Measurements from ENCODE around the gene RANBP1.
"Not testable (repeated sequence)": the region's sequence is repeated elsewhere in the genome, so short reads cannot be mapped to it uniquely, and the experiment has no call there.

Gene RANBP1

GRCh38 chr22:20157430-20158183 is 41.7 kb downstream of the RANBP1 start:
- peaks cover 94% of the 10 kb centered on the region for H3K4me1 ChIP-seq
- no peaks in the 10 kb centered on the region for H3K27me3 ChIP-seq
- no peaks in the 10 kb centered on the region for H4K20me1 ChIP-seq
- peak overlapping the region; percentile 97 for H3K4me2 ChIP-seq
- peak overlapping the region; percentile 85 for H3K9ac ChIP-seq
- peak overlapping the region; percentile 67 for H3K4me3 ChIP-seq
- peak overlapping the region; percentile 98 for H3K27ac ChIP-seq
- no peaks in the 10 kb centered on the region for H3K9me3 ChIP-seq
- H3K36me3 ChIP-seq = no peaks in the 10 kb centered on the region
- no peak for TF ChIP-seq Cebpa-rat (IDR thresholded peaks at IDR 0.05)

- peaks cover 85% of the 10 kb centered on the region for H3K4me1 ChIP-seq
- H3K27ac ChIP-seq = peak overlapping the region; percentile 98
- H4K20me1 ChIP-seq = no peaks in the 10 kb centered on the region
- H3K9me3 ChIP-seq = no peaks in the 10 kb centered on the region
- TF ChIP-seq Cebpa-rat (IDR thresholded peaks at IDR 0.05) = no peak
- peak overlapping the region; percentile 85 for H3K9ac ChIP-seq
- peak overlapping the region; percentile 97 for H3K4me2 ChIP-seq
- H3K27me3 ChIP-seq = no peaks in the 10 kb centered on the region
- H3K4me3 ChIP-seq = peak overlapping the region; percentile 67
- H3K36me3 ChIP-seq = no peaks in the 10 kb centered on the region
Observed at GRCh38 chr22:20158391-20159036, 42.6 kb downstream of the RANBP1 start.

- peak overlapping the region; percentile 98 for H3K27ac ChIP-seq
- H4K20me1 ChIP-seq = no peaks in the 10 kb centered on the region
- H3K36me3 ChIP-seq = no peaks in the 10 kb centered on the region
- peaks cover 79% of the 10 kb centered on the region for H3K4me1 ChIP-seq
- no peaks in the 10 kb centered on the region for H3K9me3 ChIP-seq
- H3K9ac ChIP-seq = peak overlapping the region; percentile 85
- peak overlapping the region; percentile 97 for H3K4me2 ChIP-seq
- peak overlapping the region; percentile 67 for H3K4me3 ChIP-seq
- no peak for TF ChIP-seq Cebpa-rat (IDR thresholded peaks at IDR 0.05)
- no peaks in the 10 kb centered on the region for H3K27me3 ChIP-seq
Observed at GRCh38 chr22:20159076-20159475, 43.2 kb downstream of the RANBP1 start.

- peak overlapping the region; percentile 67 for H3K4me3 ChIP-seq
- peak overlapping the region; percentile 97 for H3K4me2 ChIP-seq
- H3K27me3 ChIP-seq, H4K20me1 ChIP-seq, H3K9me3 ChIP-seq, H3K36me3 ChIP-seq: not testable (repeated sequence)
- peak overlapping the region; percentile 98 for H3K27ac ChIP-seq
- peak overlapping the region; percentile 85 for H3K9ac ChIP-seq
- H3K4me1 ChIP-seq = peaks cover 75% of the 10 kb centered on the region
Observed at GRCh38 chr22:20159531-20159930, 43.6 kb downstream of the RANBP1 start.

- Histone ChIP-seq H3K4me1 (peaks cover 69% of the 10 kb centered on the region), H3K4me3 (peak overlapping the region; percentile 67), H3K27ac (peak overlapping the region; percentile 98), H3K9me3 (no peaks in the 10 kb centered on the region), H4K20me1 (no peaks in the 10 kb centered on the region), H3K36me3 (no peaks in the 10 kb centered on the region), H3K9ac (peak overlapping the region; percentile 85), H3K27me3 (no peaks in the 10 kb centered on the region), H3K4me2 (peak overlapping the region; percentile 97)
- TF ChIP-seq Cebpa-rat (IDR thresholded peaks at IDR 0.05) = no peak
Observed at GRCh38 chr22:20160041-20160440, 44.1 kb downstream of the RANBP1 start.

- TF ChIP-seq Cebpa-rat (IDR thresholded peaks at IDR 0.05) = no peak
- H3K4me3 ChIP-seq = no peak overlapping the region
- no peaks in the 10 kb centered on the region for H3K27me3 ChIP-seq
- H3K4me1 ChIP-seq = peaks cover 48% of the 10 kb centered on the region
- no peaks in the 10 kb centered on the region for H3K9me3 ChIP-seq
- no peak overlapping the region for H3K4me2 ChIP-seq
- no peaks in the 10 kb centered on the region for H3K36me3 ChIP-seq
- peak overlapping the region; percentile 51; the same call in 1 of the 2 replicates for H3K27ac ChIP-seq
- no peak overlapping the region for H3K9ac ChIP-seq
- H4K20me1 ChIP-seq = no peaks in the 10 kb centered on the region
Observed at GRCh38 chr22:20164863-20165262, 49.0 kb downstream of the RANBP1 start.

GRCh38 chr22:20165421-20165820 is 49.5 kb downstream of the RANBP1 start:
- no peak overlapping the region for H3K4me3 ChIP-seq
- H3K36me3 ChIP-seq = no peaks in the 10 kb centered on the region
- peaks cover 46% of the 10 kb centered on the region for H3K4me1 ChIP-seq
- no peaks in the 10 kb centered on the region for H4K20me1 ChIP-seq
- 0 out of 2 replicates have a peak overlapping the region, but pooled peaks have one; percentile 51 for H3K27ac ChIP-seq
- no peak for TF ChIP-seq Cebpa-rat (IDR thresholded peaks at IDR 0.05)
- no peak overlapping the region for H3K9ac ChIP-seq
- H3K27me3 ChIP-seq = no peaks in the 10 kb centered on the region
- H3K4me2 ChIP-seq = no peak overlapping the region
- H3K9me3 ChIP-seq = no peaks in the 10 kb centered on the region

- no peak overlapping the region for H3K4me3 ChIP-seq
- H3K4me1 ChIP-seq = peaks cover 45% of the 10 kb centered on the region
- H3K4me2 ChIP-seq = no peak overlapping the region
- H3K9me3 ChIP-seq = no peaks in the 10 kb centered on the region
- no peak overlapping the region for H3K9ac ChIP-seq
- no peaks in the 10 kb centered on the region for H3K27me3 ChIP-seq
- no peak for TF ChIP-seq Cebpa-rat (IDR thresholded peaks at IDR 0.05)
- no peaks in the 10 kb centered on the region for H3K36me3 ChIP-seq
- no peak overlapping the region for H3K27ac ChIP-seq
- H4K20me1 ChIP-seq = no peaks in the 10 kb centered on the region
Observed at GRCh38 chr22:20165913-20166312, 50.0 kb downstream of the RANBP1 start.

- TF ChIP-seq Cebpa-rat (IDR thresholded peaks at IDR 0.05) = no peak
- Histone ChIP-seq H4K20me1 (no peaks in the 10 kb centered on the region), H3K9ac (no peak overlapping the region), H3K27ac (0 out of 2 replicates have a peak overlapping the region, but pooled peaks have one; percentile 22), H3K36me3 (no peaks in the 10 kb centered on the region), H3K4me3 (no peak overlapping the region), H3K4me1 (peaks cover 37% of the 10 kb centered on the region), H3K9me3 (no peaks in the 10 kb centered on the region), H3K4me2 (no peak overlapping the region), H3K27me3 (no peaks in the 10 kb centered on the region)
Observed at GRCh38 chr22:20166703-20167102, 50.8 kb downstream of the RANBP1 start.

GRCh38 chr22:20167643-20168322 is 51.9 kb downstream of the RANBP1 start:
- Histone ChIP-seq H3K9ac (0 out of 2 replicates have a peak overlapping the region, but pooled peaks have one; percentile 37), H3K27ac (peak overlapping the region; percentile 38; the same call in 1 of the 2 replicates), H3K4me2 (peak overlapping the region; percentile 66), H3K36me3 (no peaks in the 10 kb centered on the region), H3K27me3 (no peaks in the 10 kb centered on the region), H3K4me1 (peaks cover 39% of the 10 kb centered on the region), H4K20me1 (no peaks in the 10 kb centered on the region), H3K9me3 (no peaks in the 10 kb centered on the region), H3K4me3 (no peak overlapping the region)
- no peak for TF ChIP-seq Cebpa-rat (IDR thresholded peaks at IDR 0.05)

All from BLaER1 (cell line).